SK-N-SH (cell line): ENCODE data around the gene GALNT18. TPM values are rescaled to one million over a fixed set of nuclear protein-coding genes. Genes with fewer than 3 reads are reported as not detected.

Experiments used
- CTCF ChIA-PET: fragments of 300-600, 350-600 bp; formaldehyde crosslinking; extraction: SDS; loops from one replicate; lab custom pipeline; 2021; lab: Yijun Ruan, JAX
- POLR2A ChIA-PET: fragments of 350-600 bp; sonication (Branson Sonifier 250); formaldehyde crosslinking; extraction: SDS; loops from one replicate; lab custom pipeline; 2020; ENCODE audit warnings: antibody characterized with exemption, inconsistent platforms; lab: Yijun Ruan, JAX
- DNase-seq: peaks from one replicate; pipeline ENCODE4 v3.0.0; 2012
- H2AFZ ChIP-seq: fragments of 200-600 bp; sonication (generic); 2 replicates; pipeline ENCODE4 v1.8.1; 2016; ENCODE audit warnings: antibody characterized with exemption, mild to moderate bottlenecking, low read depth
- H3F3A ChIP-seq: fragments of 200-600 bp; sonication (generic); replicated peaks from 2 replicates; pipeline ENCODE3; 2016; ENCODE audit warnings: antibody characterized with exemption, mild to moderate bottlenecking; ENCODE audit not compliant: insufficient read depth
- H3K27ac ChIP-seq, 2 experiments: fragments of 200-500 bp in 1 of 2; fragments of 200-600 bp in 1 of 2; sonication (Bioruptor generic) in 1 of 2; sonication (generic), shearing (Covaris generic) in 1 of 2; 2 replicates each; pipeline versions ENCODE4 v1.5.1 to v1.6.1; 2014 to 2016; ENCODE audit warnings: low read depth in 2 of 2, inconsistent platforms in 1 of 2, low read length in 1 of 2, mild to moderate bottlenecking in 1 of 2, mixed read lengths in 1 of 2
- H3K27me3 ChIP-seq: fragments of 200-600 bp; sonication (generic), shearing (Covaris generic); 2 replicates; pipeline ENCODE4 v1.6.1; 2016; ENCODE audit warnings: mixed run types; ENCODE audit not compliant: insufficient read depth
- H3K36me3 ChIP-seq, 2 experiments: fragments of 200-500 bp in 1 of 2; fragments of 200-600 bp in 1 of 2; sonication (Bioruptor generic) in 1 of 2; sonication (generic) in 1 of 2; replicated peaks in 1 of 2; 2 replicates each; pipeline versions ENCODE3 to v1.5.1; 2014 to 2016; ENCODE audit warnings: low read length in 1 of 2, mild to moderate bottlenecking in 1 of 2; ENCODE audit not compliant: insufficient read depth in 2 of 2, control insufficient read depth in 1 of 2
- H3K4me1 ChIP-seq, 2 experiments: fragments of 200-500 bp in 1 of 2; fragments of 200-600 bp in 1 of 2; sonication (Bioruptor generic) in 1 of 2; sonication (generic), shearing (Covaris generic) in 1 of 2; 2 replicates each; pipeline versions ENCODE4 v1.5.1 to v1.6.1; 2014 to 2016; ENCODE audit warnings: low read depth in 1 of 2, low read length in 1 of 2, mixed run types in 1 of 2; ENCODE audit not compliant: insufficient read depth in 2 of 2, control insufficient read depth in 1 of 2
- H3K4me2 ChIP-seq: fragments of 200-600 bp; sonication (generic), shearing (Covaris generic); 2 replicates; pipeline ENCODE4 v1.6.1; 2017; ENCODE audit warnings: mixed run types
- H3K4me3 ChIP-seq, 2 experiments: fragments of 200-500 bp in 1 of 2; fragments of 200-600 bp in 1 of 2; sonication (Bioruptor generic) in 1 of 2; sonication (generic), shearing (Covaris generic) in 1 of 2; 2 replicates each; pipeline versions ENCODE4 v1.5.1 to v1.8.1; 2014 to 2016; ENCODE audit warnings: low read depth in 2 of 2, inconsistent platforms in 1 of 2, low read length in 1 of 2, mild to moderate bottlenecking in 1 of 2, mixed read lengths in 1 of 2, moderate library complexity in 1 of 2
- H3K79me2 ChIP-seq: fragments of 200-600 bp; sonication (generic); 2 replicates; pipeline ENCODE4 v1.8.1; 2017; ENCODE audit warnings: mild to moderate bottlenecking; ENCODE audit not compliant: insufficient read depth
- H3K9ac ChIP-seq: fragments of 200-600 bp; sonication (generic); 2 replicates; pipeline ENCODE4 v1.6.1; 2017; ENCODE audit warnings: mixed run types
- H3K9me2 ChIP-seq: fragments of 200-600 bp; sonication (generic); 2 replicates; pipeline ENCODE4 v1.6.1; 2017; ENCODE audit warnings: mixed run types
- H3K9me3 ChIP-seq: fragments of 200-600 bp; sonication (generic); 2 replicates; pipeline ENCODE4 v1.6.1; 2017; ENCODE audit warnings: mixed run types, mild to moderate bottlenecking, moderate library complexity
- H4K20me1 ChIP-seq: fragments of 200-600 bp; sonication (generic); 2 replicates; pipeline ENCODE4 v1.6.1; 2017; ENCODE audit warnings: mild to moderate bottlenecking, mixed run types; ENCODE audit not compliant: insufficient read depth
- CHD2 ChIP-seq: fragments of 150-350 bp; IDR thresholded peaks from 2 replicates; pipeline ENCODE4 v1.6.1; 2018; ENCODE audit warnings: low read length; ENCODE audit not compliant: partially characterized antibody
- EP300 ChIP-seq, 2 experiments: IDR thresholded peaks; 2 replicates each; pipeline versions ENCODE4 v1.4.0 to v1.6.1; 2012; ENCODE audit warnings: borderline replicate concordance in 1 of 2, low read depth in 1 of 2, low read length in 1 of 2
- EZH2phosphoT487 ChIP-seq: fragments of 200-600 bp; sonication (generic); IDR thresholded peaks from 2 replicates; pipeline ENCODE4 v1.6.1; 2017; ENCODE audit warnings: low read depth, mixed run types, mild to moderate bottlenecking, antibody characterized with exemption, moderate library complexity, borderline replicate concordance
- FOSL2 ChIP-seq: IDR thresholded peaks from 2 replicates; pipeline ENCODE4 v1.4.0; 2012; ENCODE audit warnings: low read depth, mild to moderate bottlenecking, moderate library complexity, borderline replicate concordance
- GABPA ChIP-seq: IDR thresholded peaks from 2 replicates; pipeline ENCODE4 v1.4.0; 2012; ENCODE audit warnings: low read depth, mild to moderate bottlenecking
- GATA2 ChIP-seq: sonication (generic); formaldehyde crosslinking; IDR thresholded peaks from 2 replicates; pipeline ENCODE4 v1.5.0; 2020; ENCODE audit warnings: mild to moderate bottlenecking, missing genetic modification reagents
- JUND ChIP-seq: IDR thresholded peaks from 2 replicates; pipeline ENCODE4 v1.4.0; 2012
- MEF2A ChIP-seq: IDR thresholded peaks from 2 replicates; pipeline ENCODE4 v1.4.0; 2012; ENCODE audit warnings: low read depth, borderline replicate concordance
- MXI1 ChIP-seq: IDR thresholded peaks from 2 replicates; pipeline ENCODE4 v1.6.1; 2012; ENCODE audit warnings: mild to moderate bottlenecking, low read depth, low read length, improper control_type of control experiment
- NFIC ChIP-seq: IDR thresholded peaks from 2 replicates; pipeline ENCODE4 v1.4.0; 2012; ENCODE audit warnings: borderline replicate concordance
- NRF1 ChIP-seq: IDR thresholded peaks from 2 replicates; pipeline ENCODE4 v1.6.1; 2012; ENCODE audit warnings: low read depth, mild to moderate bottlenecking, low read length
- PBX3 ChIP-seq: IDR thresholded peaks from 2 replicates; pipeline ENCODE4; 2012
- POLR2AphosphoS5 ChIP-seq: IDR thresholded peaks from 2 replicates; pipeline ENCODE4 v1.6.1; 2012; ENCODE audit warnings: low read depth, low read length
- RAD21 ChIP-seq: IDR thresholded peaks from 2 replicates; pipeline ENCODE4 v1.6.1; 2012; ENCODE audit warnings: mild to moderate bottlenecking, low read length
- RFX5 ChIP-seq: IDR thresholded peaks from 2 replicates; pipeline ENCODE4 v1.6.1; 2012; ENCODE audit warnings: mild to moderate bottlenecking, improper control_type of control experiment, low read length
- SIN3A ChIP-seq: IDR thresholded peaks from 2 replicates; pipeline ENCODE4 v1.6.1; 2012; ENCODE audit warnings: low read depth, mild to moderate bottlenecking, low read length, moderate library complexity, borderline replicate concordance
- SMC3 ChIP-seq: IDR thresholded peaks from 2 replicates; pipeline ENCODE4 v1.6.1; 2012; ENCODE audit warnings: low read depth, low read length, improper control_type of control experiment
- TAF1 ChIP-seq: IDR thresholded peaks from 2 replicates; pipeline ENCODE4 v1.6.1; 2012; ENCODE audit warnings: low read depth, mild to moderate bottlenecking, low read length, moderate library complexity, borderline replicate concordance
- YY1 ChIP-seq: IDR thresholded peaks from 2 replicates; pipeline ENCODE4 v1.4.0; 2012; ENCODE audit warnings: low read depth, mild to moderate bottlenecking
- WGBS: methylation state at CpG from one replicate; pipeline ENCODE4 v1.1.6; 2017; ENCODE audit warnings: low lambda C conversion rate; 5-methylcytosine and 5-hydroxymethylcytosine counted together
- polyA plus RNA-seq, 3 experiments: library from polyadenylated mRNA; depleted of rRNA; stranded (reverse); fragments of >200 nt; gene quantifications; 2 replicates each; pipeline ENCODE4 v1.2.3, GENCODE V29; 2012

The GALNT18 gene
- polyA plus RNA-seq, 1 of the 3 experiments (the other 2 are of a cell fraction) = 0.64 TPM

DNA sequence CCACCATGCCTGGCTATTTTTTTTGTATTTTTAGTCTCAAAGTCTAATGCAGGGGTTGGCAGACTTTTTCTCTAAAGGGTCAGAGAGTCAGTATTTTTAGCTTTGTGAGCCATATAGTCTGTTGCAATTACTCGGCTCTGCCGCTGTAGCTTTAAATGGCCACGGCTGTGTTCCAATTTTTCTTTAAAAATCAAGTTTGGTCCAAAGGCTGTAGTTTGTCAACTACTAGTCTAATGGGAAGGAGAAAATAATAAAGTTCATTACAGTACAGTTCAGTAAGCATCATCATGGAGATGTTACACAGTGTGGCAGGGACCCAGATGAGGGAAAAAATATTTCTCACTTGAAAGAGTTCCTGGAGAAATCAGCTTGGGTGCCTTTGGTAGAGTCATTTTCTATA, 376.4 kb downstream of the GALNT18 start:
- Histone ChIP-seq H3K27me3 (0 out of 2 replicates have a peak, but pooled peaks cover under 1% of the 10 kb centered on the region), H3K36me3 (no peaks in the 10 kb centered on the region), H3K4me3 (no peak overlapping the region), H3K27ac (no peak overlapping the region), H3F3A (no peaks in the 10 kb centered on the region), H2AFZ (no peak overlapping the region), H3K79me2 (no peaks in the 10 kb centered on the region), H3K4me2 (no peak overlapping the region), H4K20me1 (no peaks in the 10 kb centered on the region), H3K9me2 (no peaks in the 10 kb centered on the region), H3K9me3 (no peaks in the 10 kb centered on the region), H3K4me1 (peaks cover 0 to 2% of the 10 kb centered on the region in 2 experiments; a peak in 1 of 4 replicates), H3K9ac (no peak overlapping the region)
- TF ChIP-seq MEF2A = no peak
- no peak for TF ChIP-seq NFIC
- TF ChIP-seq PBX3 = no peak
- no peak for TF ChIP-seq EP300 (IDR thresholded peaks at IDR 0.05; ENCODE audit: borderline replicate concordance in 1 of 2, low read depth in 1 of 2, low read length in 1 of 2)
- no peak for TF ChIP-seq POLR2AphosphoS5
- TF ChIP-seq JUND = no peak
- TF ChIP-seq RFX5 = no peak
- no peak for TF ChIP-seq RAD21
- no peak for TF ChIP-seq MXI1
- no peak for TF ChIP-seq CHD2
- TF ChIP-seq NRF1 = no peak
- no peak for TF ChIP-seq FOSL2
- POLR2A ChIA-PET = no interaction called here
- no peak for DNase-seq
- WGBS = 69% methylated on average over 3 of the region's 3 CpGs
- CTCF ChIA-PET = interaction anchor here (1.4 to 2.3 kb wide), 2 partner anchors 11 to 14 kb away, joined by 4 to 10 read pairs; no protein-coding TSS in a partner anchor

GRCh38 chr11:11244470-11245080, 377.2 kb downstream of the GALNT18 start:
- no peak overlapping the region for H3K27ac ChIP-seq
- H3K9ac ChIP-seq = no peak overlapping the region
- H3K4me1 ChIP-seq = peaks cover 0 to 2% of the 10 kb centered on the region in 2 experiments; a peak in 1 of 4 replicates
- TF ChIP-seq SIN3A = no peak
- no peak for TF ChIP-seq EZH2phosphoT487
- no peak for TF ChIP-seq TAF1
- TF ChIP-seq YY1 = no peak
- TF ChIP-seq MEF2A = no peak
- TF ChIP-seq MXI1 = no peak
- TF ChIP-seq RFX5 = no peak
- no peak for TF ChIP-seq FOSL2
- no peak for TF ChIP-seq GABPA
- no peak for TF ChIP-seq SMC3
- no peak for TF ChIP-seq GATA2
- no peak for DNase-seq
- H4K20me1 ChIP-seq = no peaks in the 10 kb centered on the region
- H3F3A ChIP-seq = no peaks in the 10 kb centered on the region
- H3K36me3 ChIP-seq = no peaks in the 10 kb centered on the region
- H3K9me2 ChIP-seq = no peaks in the 10 kb centered on the region
- CTCF ChIA-PET = interaction anchor here (1.2 to 2.3 kb wide), 3 partner anchors 11 to 17 kb away, joined by 3 to 10 read pairs (median 4); no protein-coding TSS in a partner anchor
- no peak overlapping the region for H3K4me3 ChIP-seq
- H3K4me2 ChIP-seq = no peak overlapping the region
- no peak overlapping the region for H2AFZ ChIP-seq
- H3K27me3 ChIP-seq = no peaks in the 10 kb centered on the region
- POLR2A ChIA-PET = no interaction called here
- H3K9me3 ChIP-seq = no peaks in the 10 kb centered on the region
- 35% methylated on average over 2 of the region's 2 CpGs for WGBS
- H3K79me2 ChIP-seq = no peaks in the 10 kb centered on the region
